HG03097 (cell line): ENCODE data around the gene PHKG1.
A peak's percentile ranks its signal among the peaks of the same experiment; 100 is the strongest.
"Not testable (repeated sequence)": the region's sequence is repeated elsewhere in the genome, so short reads cannot be mapped to it uniquely, and the experiment has no call there.

Experiments used
- ATAC-seq: cut with Tn5 transposase; IDR thresholded peaks from one replicate; pipeline ENCODE4 v1.9.1; 2021; ENCODE audit not compliant: unreplicated experiment, low FRiP score

Gene PHKG1

GRCh38 chr7:56046721-56047445 is 45.9 kb downstream of the PHKG1 start:
- no peak for ATAC-seq

- ATAC-seq: not testable (repeated sequence)
Measured at GRCh38 chr7:56045758-56046157, 47.0 kb downstream of the PHKG1 start.

DNA sequence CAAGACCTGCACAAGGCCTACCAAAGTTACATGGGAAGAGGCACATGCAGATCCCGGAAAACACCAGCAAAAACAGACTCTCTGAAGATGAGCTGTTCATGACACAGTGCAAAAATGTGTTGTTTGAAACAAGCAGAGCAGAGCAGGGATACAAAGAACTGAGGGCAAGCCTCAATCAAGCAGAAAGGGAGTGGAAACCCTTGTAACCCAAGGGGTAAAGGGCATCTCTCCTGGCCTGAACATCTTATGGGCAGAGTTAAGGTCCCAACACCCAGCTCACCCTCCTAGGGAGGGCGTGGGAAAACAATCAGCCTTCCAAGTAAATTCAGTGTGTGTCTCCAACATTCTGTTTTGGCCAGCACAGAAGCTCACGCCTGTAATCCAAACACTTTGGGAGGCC is 52.0 kb downstream of the PHKG1 start:
- ATAC-seq: no peak

GRCh38 chr7:56033671-56034432 is 58.9 kb downstream of the PHKG1 start:
- peak; percentile 97 for ATAC-seq

- not testable (repeated sequence) for ATAC-seq
Measured at GRCh38 chr7:56032578-56032977, 60.2 kb downstream of the PHKG1 start.

- not testable (repeated sequence) for ATAC-seq
Measured at GRCh38 chr7:56031556-56031955, 61.2 kb downstream of the PHKG1 start.

- ATAC-seq: no peak
Measured at GRCh38 chr7:56030340-56030739, 62.4 kb downstream of the PHKG1 start.
